GM18517 (cell line): Measurements from ENCODE around the gene DNMT3B.

Experiments used
- ATAC-seq: cut with Tn5 transposase; IDR thresholded peaks from one replicate; pipeline ENCODE4 v1.9.1; 2021; ENCODE audit warnings: mild to moderate bottlenecking, moderate library complexity; ENCODE audit not compliant: unreplicated experiment

The DNMT3B gene

GRCh38 chr20:32820698-32821377, 58.7 kb downstream of the DNMT3B start:
- no peak for ATAC-seq

- no peak for ATAC-seq
These were observed 60.0 kb downstream of the DNMT3B start for GRCh38 chr20:32822225-32822624.

GRCh38 chr20:32823078-32823477, 60.9 kb downstream of the DNMT3B start:
- no peak for ATAC-seq

- no peak for ATAC-seq
These were observed 61.8 kb downstream of the DNMT3B start for GRCh38 chr20:32823737-32824588.

- no peak for ATAC-seq
These were observed 66.0 kb downstream of the DNMT3B start for GRCh38 chr20:32828029-32828680.

GRCh38 chr20:32829311-32830005, 67.3 kb downstream of the DNMT3B start:
- ATAC-seq: no peak

GRCh38 chr20:32830437-32830836, 68.3 kb downstream of the DNMT3B start:
- ATAC-seq: no peak

- no peak for ATAC-seq
These were observed 69.8 kb downstream of the DNMT3B start for GRCh38 chr20:32831982-32832381.

- no peak for ATAC-seq
These were observed 70.5 kb downstream of the DNMT3B start for GRCh38 chr20:32832664-32833063.

GRCh38 chr20:32834972-32835371, 72.8 kb downstream of the DNMT3B start:
- ATAC-seq: no peak

- ATAC-seq: no peak
These were observed 75.0 kb downstream of the DNMT3B start for GRCh38 chr20:32837157-32837556.

- ATAC-seq: no peak
These were observed 77.2 kb downstream of the DNMT3B start for GRCh38 chr20:32839227-32839981.

- no peak for ATAC-seq
These were observed 77.7 kb downstream of the DNMT3B start for GRCh38 chr20:32839982-32840285.

- no peak for ATAC-seq
These were observed 79.0 kb downstream of the DNMT3B start for GRCh38 chr20:32841174-32841573.

GRCh38 chr20:32841632-32842031, 79.4 kb downstream of the DNMT3B start:
- ATAC-seq: no peak

- ATAC-seq: no peak
These were observed 80.7 kb downstream of the DNMT3B start for GRCh38 chr20:32842688-32843524.

GRCh38 chr20:32845786-32846185, 83.6 kb downstream of the DNMT3B start:
- ATAC-seq: no peak

- no peak for ATAC-seq
These were observed 84.7 kb downstream of the DNMT3B start for GRCh38 chr20:32846852-32847251.

- ATAC-seq: no peak
These were observed 85.8 kb downstream of the DNMT3B start for GRCh38 chr20:32847964-32848363.

GRCh38 chr20:32848846-32849245, 86.7 kb downstream of the DNMT3B start:
- ATAC-seq: no peak
